Measurements from ENCODE around the gene INPP4B. TPM values are rescaled to one million over a fixed set of nuclear protein-coding genes. Genes with fewer than 3 reads are reported as not detected.

INPP4B gene
- polyA plus RNA-seq, 1 experiment, result 18.1 TPM

- no peaks in the 10 kb centered on the region for H3K36me3 ChIP-seq (ENCODE audit: control insufficient read depth, insufficient read depth, low read length)
- no peak for DNase-seq (ENCODE audit: low read depth)
- ChIA-PET CTCF (interaction anchor here (1.4 kb wide), 2 partner anchors 12 to 474 kb away, joined by 4 read pairs; no protein-coding TSS in a partner anchor), POLR2A (no interaction called here)
- no peaks in the 10 kb centered on the region for H3K27me3 ChIP-seq (ENCODE audit: control insufficient read depth, insufficient read depth, low read length)
- no peak overlapping the region for H3K4me3 ChIP-seq (ENCODE audit: low read depth, low read length)
- TF ChIP-seq, protein P1, sequence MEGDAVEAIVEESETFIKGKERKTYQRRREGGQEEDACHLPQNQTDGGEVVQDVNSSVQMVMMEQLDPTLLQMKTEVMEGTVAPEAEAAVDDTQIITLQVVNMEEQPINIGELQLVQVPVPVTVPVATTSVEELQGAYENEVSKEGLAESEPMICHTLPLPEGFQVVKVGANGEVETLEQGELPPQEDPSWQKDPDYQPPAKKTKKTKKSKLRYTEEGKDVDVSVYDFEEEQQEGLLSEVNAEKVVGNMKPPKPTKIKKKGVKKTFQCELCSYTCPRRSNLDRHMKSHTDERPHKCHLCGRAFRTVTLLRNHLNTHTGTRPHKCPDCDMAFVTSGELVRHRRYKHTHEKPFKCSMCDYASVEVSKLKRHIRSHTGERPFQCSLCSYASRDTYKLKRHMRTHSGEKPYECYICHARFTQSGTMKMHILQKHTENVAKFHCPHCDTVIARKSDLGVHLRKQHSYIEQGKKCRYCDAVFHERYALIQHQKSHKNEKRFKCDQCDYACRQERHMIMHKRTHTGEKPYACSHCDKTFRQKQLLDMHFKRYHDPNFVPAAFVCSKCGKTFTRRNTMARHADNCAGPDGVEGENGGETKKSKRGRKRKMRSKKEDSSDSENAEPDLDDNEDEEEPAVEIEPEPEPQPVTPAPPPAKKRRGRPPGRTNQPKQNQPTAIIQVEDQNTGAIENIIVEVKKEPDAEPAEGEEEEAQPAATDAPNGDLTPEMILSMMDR (IDR thresholded peaks at IDR 0.05; ENCODE audit: insufficient read depth, low read depth, low read length), result no peak
Measured at GRCh38 chr4:142826503-142827241, 19.4 kb downstream of the INPP4B start.

DNA sequence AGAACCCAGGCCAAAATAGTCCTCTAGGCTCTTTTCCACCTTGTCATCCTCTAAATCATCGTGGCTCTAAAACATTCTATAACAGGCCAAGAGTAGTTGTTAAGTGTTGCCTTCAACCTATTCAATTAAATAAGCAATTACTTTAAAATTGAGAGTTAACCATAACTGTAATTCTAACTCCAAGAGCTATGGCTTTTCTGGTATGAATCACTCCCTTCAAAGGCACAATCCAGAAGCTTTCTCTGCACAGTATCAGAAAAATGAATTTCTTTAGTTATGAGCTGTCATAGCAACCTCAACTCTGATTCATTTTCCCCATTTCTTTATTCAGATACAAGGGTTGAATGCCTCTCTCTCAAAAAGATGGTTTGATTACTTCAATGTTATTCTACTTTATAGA is 21.7 kb downstream of the INPP4B start:
- POLR2A ChIA-PET, result no interaction called here
- Histone ChIP-seq H3K27me3 (ENCODE audit: control insufficient read depth, insufficient read depth, low read length) (no peaks in the 10 kb centered on the region), H3K4me3 (ENCODE audit: low read depth, low read length) (no peak overlapping the region), H3K36me3 (ENCODE audit: control insufficient read depth, insufficient read depth, low read length) (no peaks in the 10 kb centered on the region)
- DNase-seq (ENCODE audit: low read depth), result no peak
- TF ChIP-seq, protein P1 (IDR thresholded peaks at IDR 0.05; ENCODE audit: insufficient read depth, low read depth, low read length), result no peak
- CTCF ChIA-PET, result interaction anchor here (1.2 kb wide), 1 partner anchor 1691 kb away, joined by 3 read pairs; no protein-coding TSS in a partner anchor

DNA sequence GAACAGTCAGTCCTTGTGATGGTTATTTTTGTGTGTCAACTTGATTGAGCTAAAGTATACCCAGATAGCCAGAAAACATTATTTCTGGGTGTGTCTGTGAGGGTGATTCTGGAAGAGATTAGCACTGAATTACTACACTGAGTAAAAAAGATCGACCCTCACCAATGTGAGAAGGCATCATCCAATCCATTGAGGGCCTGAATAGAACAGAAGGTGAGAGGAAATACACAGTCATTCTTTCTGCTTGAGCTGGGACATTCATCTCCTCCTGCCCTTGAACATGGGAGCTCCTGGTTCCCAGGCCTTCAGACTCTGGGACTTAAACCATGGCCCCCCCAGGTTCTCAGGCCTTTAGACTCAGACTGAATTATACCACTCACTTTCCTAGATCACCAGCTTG is 22.3 kb downstream of the INPP4B start:
- ChIA-PET CTCF (interaction anchor here (0.6 to 1.2 kb wide), 5 partner anchors 10 to 1690 kb away, joined by 3 read pairs; no protein-coding TSS in a partner anchor), POLR2A (no interaction called here)
- TF ChIP-seq, protein P1 (IDR thresholded peaks at IDR 0.05; ENCODE audit: insufficient read depth, low read depth, low read length), result no peak
- Histone ChIP-seq H3K36me3 (ENCODE audit: control insufficient read depth, insufficient read depth, low read length) (no peaks in the 10 kb centered on the region), H3K4me3 (ENCODE audit: low read depth, low read length) (no peak overlapping the region), H3K27me3 (ENCODE audit: control insufficient read depth, insufficient read depth, low read length) (no peaks in the 10 kb centered on the region)
- no peak for DNase-seq (ENCODE audit: low read depth)

DNA sequence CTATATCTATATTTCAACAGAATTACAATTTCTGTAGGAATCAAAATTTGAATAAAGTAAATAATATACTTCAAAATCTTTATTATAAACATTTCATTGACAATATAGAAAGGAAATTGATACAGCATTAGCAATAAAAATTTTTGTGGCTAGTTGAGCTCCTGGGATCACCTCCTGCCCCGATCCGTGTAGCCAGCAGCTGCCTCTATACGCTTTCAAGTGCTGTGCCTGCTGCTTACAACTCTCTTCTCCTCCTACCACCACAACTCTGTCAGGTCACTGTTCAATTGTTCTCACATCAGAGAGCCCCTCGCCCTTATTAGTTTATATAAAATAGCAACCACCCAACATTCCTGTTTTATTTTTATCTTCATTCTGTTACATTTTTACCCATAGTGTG is 27.6 kb downstream of the INPP4B start:
- CTCF ChIA-PET, result interaction anchor here (1.1 kb wide), 1 partner anchor 43 kb away, joined by 5 read pairs; no protein-coding TSS in a partner anchor
- H3K27me3 ChIP-seq (ENCODE audit: control insufficient read depth, insufficient read depth, low read length), result no peaks in the 10 kb centered on the region
- H3K4me3 ChIP-seq (ENCODE audit: low read depth, low read length), result no peak overlapping the region
- no peak for DNase-seq (ENCODE audit: low read depth)
- H3K36me3 ChIP-seq (ENCODE audit: control insufficient read depth, insufficient read depth, low read length), result no peaks in the 10 kb centered on the region
- POLR2A ChIA-PET, result no interaction called here
- TF ChIP-seq, protein P1 (IDR thresholded peaks at IDR 0.05; ENCODE audit: insufficient read depth, low read depth, low read length), result no peak

- no peak for DNase-seq (ENCODE audit: low read depth)
- no peaks in the 10 kb centered on the region for H3K27me3 ChIP-seq (ENCODE audit: control insufficient read depth, insufficient read depth, low read length)
- ChIA-PET CTCF (interaction anchor here (1.0 kb wide), 1 partner anchor 18 kb away, joined by 3 read pairs; no protein-coding TSS in a partner anchor), POLR2A (no interaction called here)
- no peaks in the 10 kb centered on the region for H3K36me3 ChIP-seq (ENCODE audit: control insufficient read depth, insufficient read depth, low read length)
- H3K4me3 ChIP-seq (ENCODE audit: low read depth, low read length), result no peak overlapping the region
- TF ChIP-seq, protein P1 (IDR thresholded peaks at IDR 0.05; ENCODE audit: insufficient read depth, low read depth, low read length), result no peak
Measured at GRCh38 chr4:142818031-142818430, 28.1 kb downstream of the INPP4B start.
